Activated T-cell treated with anti-CD3 and anti-CD28 coated beads, Interleukin-2, amount 50 U/mL, for 1 hour (primary cell): ENCODE results near the gene GLRX5.
"Not testable (repeated sequence)": the region's sequence is repeated elsewhere in the genome, so short reads cannot be mapped to it uniquely, and the experiment has no call there.

Experiments
- DNase-seq: peaks from one replicate; pipeline ENCODE4 v3.0.0-alpha.2; 2020

Gene GLRX5

DNA sequence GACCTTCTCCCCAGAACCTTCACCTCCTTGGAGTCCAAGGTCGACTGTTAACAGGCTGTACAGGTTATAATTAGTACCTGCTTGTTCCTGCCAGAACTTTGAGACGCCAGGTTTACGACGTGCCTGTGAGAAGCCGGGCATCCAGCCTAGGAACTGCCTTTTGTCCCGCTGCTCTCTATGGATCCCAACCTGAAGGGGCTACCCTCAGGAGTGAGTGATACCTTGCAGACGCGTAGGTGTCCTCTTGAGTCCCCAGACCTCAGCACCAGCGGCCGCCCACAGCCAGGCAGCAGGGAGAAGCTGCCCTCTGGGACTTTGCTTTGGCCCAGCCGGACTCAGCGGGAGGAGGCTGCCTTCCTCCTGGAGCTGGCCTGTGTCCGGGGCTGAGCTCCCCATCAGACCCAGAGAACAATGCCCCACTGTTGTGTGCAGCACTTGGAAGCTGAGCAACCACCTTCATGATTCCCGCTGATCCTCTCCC, 34.6 kb upstream of the GLRX5 start:
- DNase-seq = no peak

DNA sequence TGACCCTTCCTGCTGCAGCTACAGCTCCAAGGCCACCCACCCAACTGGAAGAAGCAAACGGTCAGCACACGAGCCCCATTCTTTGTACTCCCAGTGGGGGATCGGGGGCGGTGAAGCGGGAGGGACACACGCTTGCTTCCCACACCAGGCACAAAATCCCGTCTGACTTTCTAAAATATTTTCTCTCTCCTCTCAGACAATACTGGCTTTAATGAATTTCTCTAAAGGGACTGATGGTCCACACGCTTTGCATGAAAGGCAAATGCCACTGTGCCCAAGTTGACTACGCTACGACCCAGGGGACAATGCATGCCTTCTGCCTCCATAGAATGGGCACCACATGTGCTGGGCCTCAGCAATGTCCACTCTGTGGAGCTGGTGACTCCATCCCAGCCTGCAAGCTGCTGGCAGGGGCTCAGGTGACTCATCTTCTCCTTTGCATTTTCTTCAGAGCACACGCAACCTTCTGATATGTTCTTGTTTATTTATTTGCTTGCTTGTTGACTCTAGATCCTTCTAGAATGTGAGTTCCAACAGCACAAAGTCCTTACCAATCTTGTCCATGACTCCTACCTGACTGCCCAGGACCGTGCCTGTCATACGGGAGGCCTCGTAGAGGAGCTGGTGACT, 34.0 kb upstream of the GLRX5 start:
- no peak for DNase-seq

DNA sequence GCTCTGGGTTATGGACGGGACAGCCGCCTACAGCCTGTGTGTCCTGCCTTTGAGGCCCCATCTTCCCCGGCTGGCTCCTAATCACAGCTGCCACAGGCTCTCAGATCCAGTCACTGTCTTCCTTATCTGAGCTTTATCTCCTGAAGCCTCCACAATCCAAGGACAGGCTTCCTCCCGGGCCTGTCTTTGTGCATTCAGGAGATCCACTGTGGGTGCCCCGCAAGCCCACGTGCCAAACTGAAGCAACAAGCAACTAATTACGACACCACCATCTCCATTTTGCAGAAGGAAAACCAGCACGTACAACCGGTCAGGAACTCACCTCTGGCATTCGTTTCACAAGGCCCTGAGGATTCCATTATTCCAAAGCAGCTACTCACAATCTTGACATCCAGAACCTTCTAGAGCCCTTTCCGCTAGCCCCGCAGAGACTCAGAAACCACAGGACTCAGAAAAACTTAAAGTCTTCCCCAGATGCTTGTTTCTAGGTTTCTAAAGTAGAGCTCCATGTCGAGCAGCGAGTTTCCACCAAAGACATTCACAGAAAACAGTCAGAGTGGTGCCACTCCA, 32.4 kb upstream of the GLRX5 start:
- DNase-seq = no peak

DNA sequence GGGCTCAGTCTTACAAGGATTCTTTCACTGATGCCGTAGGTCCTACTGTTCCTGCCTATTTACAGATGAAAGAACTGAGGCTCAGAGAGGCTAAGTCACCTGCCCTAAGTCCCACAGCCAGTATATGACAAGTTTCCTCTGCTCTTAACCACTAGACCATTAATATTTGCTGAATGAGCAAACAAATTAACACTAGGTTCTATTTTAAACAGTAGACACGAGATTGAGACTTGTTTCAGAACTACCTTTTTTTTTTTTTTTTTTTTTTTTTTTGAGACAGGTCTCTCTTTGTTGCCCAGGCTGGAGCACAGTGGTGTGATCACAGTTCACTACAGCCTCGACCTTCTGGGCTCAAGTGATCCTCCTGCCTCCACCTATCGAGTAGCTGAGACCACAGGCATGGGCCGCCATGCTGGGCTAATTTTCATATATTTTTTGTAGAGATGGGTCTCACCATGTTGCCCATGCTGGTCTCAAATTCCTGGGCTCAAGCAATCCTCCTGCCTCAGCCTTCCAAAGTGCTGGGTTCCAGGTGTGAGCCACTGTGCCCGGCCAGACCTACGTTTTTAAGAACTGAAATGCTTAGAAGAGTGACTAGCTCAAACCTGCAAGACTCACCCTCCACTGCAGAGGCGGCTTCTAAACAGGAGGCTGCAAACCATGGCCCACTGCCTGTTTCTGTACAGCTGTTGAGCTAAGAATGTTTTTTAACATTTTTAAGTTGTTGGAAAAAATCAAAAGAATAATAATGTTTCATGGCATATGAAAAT, 31.3 kb upstream of the GLRX5 start:
- no peak for DNase-seq

DNA sequence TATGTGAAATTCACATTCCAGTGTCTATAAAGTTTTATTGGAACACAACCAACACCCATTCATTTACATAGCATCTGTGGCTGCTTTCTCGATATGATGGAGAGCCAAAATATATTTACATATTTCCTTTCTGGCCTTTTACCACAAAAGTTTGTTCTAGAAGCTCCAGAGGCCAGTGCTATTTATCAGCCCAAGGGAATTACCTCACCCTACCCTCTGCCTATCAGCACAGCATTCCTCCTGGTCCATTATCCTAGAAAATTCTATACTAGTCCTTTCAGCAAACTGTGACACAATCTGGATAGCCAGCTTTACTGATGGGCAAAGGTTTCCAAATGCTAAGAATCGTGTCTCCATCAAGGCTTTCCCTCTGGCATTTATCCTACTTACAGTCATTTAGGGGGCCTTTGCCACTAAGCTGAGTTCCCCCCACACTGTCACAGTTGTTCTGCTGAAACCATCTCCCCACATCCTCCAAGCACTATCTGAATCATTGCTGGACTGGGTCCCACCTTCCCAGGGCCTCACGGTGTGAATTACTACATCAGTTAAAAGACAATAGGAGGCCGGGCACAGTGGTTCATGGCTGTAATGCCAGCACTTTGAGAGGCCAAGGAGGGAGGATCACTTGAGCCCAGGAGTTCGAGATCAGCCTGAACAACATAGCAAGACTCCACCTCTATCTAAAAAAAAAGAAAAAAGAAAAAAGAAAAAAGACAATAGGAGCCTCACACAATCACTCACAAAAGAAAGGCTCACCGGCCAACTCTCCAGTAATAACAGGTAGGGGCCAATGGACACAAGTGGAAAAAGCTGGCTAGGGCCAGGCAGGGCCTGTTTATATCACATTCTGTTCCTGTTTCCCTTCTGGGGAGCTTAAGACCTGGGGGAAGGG, 30.5 kb upstream of the GLRX5 start:
- DNase-seq = no peak

DNA sequence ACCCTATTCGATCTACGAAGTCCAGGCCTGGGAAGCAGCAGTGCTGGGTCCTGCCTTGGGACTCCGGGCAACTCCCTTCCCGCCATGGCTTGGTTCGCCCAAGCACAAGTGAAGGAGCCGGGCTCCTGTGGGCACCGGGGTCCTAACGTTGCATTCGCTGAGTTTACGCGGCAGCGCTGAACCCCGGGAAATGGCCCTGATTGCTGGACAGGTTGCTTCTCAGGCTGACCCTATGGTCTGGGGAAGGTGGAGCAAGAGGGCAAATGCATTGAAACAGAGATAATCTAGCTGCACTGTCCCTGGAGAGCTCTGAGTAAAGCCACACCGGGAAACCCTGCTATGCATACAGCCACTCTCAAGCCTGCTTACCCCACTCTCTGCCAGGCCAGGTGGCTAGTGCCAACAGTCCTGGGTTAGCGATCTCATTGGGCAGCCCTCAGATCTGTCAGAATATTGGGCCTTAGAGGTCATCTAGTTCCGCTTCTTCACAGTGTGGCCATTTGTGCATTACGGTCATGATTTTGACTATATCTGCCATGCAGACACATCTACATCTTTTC, 29.7 kb upstream of the GLRX5 start:
- DNase-seq = no peak

DNA sequence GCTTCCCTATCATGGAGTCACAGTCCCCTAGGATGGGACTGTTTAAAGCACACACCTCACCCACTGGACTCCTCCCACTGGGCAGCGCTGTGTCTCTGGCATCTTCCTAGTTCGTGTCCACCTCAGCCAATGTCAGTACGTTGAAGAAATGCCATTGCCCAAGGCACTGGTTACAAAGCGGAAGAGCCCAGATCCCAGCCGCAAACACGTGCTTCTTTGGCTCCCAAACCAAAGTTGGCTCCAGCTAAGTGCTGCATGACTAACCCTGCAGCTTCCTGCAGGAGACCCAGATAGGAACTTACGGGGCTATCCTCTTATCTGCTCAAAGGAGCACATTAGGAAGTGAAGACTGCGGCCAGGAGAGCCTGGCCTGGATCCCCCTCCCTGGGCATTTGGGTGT, 27.7 kb upstream of the GLRX5 start:
- no peak for DNase-seq

DNA sequence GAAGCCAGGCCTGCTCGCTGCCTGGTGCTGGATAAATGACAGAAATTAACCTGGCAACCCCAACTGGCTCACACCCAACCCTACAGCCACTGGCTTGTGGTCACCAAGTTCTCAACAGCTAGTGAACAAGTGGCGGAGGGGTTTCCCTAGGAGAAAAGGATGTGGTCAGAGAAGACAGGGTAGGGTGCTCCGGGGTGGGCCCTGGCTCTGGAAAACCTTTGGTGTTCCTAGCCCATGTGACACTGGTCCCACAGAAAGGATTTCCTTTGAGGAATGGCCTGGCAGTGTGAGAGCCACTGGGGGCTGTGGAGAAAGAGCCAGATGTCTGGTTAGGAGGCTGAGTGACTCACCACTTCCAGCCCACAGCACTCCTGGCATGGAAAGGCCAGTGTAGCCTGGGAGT, 27.1 kb upstream of the GLRX5 start:
- DNase-seq = no peak

DNA sequence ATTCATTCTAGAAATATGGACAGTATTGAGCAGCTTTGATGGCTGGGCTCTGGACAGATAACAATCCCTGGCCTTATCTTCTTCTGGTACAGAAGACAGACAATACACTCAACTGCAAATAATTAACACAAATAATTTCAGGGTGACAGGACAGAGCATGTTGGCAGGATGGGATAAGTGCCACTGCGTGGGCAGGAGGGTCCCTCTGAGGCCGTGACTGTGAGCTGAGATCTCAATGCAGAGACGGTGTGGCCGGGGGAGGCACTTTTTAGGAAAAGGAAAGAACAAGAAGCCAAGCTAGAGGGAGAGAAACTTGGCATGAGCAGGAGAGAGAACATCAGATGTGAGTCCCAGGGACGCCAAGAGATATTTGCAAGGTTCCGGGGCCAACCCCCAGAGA, 26.5 kb upstream of the GLRX5 start:
- no peak for DNase-seq

DNA sequence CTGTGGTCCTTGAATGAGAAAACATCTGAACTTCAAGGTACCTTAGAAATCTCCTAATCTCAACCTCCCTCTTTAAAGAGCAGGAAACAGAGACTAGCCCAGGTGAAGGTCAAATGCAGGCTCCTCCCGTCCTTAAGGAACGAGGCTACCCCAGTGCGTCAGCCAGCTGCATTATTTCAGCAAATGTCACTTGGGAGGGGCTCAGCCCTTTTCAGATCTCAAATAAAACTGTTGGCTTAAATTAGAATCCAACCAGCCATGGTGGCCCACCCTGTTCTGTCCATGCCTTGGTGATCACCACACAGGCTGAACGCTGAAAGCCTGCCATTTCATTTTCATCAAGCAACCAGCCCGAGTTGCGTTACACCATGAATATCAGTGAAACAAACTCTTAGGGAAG, 25.4 kb upstream of the GLRX5 start:
- no peak for DNase-seq

DNA sequence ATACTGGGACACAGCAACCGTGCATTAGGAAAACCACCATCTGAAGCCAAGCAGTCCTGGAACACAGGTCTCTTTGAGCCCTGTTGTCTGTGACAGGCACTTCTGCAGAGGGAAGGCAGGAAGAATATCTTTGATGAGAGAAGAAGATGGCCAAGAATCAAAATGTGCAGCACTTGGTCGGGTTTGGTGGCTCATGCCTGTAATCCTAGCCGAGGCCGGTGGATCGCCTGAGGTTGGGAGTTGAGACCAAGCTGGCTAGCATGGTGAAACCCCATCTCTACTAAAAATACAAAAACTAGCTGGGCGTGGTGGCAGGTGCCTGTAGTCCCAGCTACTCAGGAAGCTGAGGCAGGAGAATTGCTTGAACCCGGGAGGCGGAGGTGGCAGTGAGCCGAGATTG, 24.5 kb upstream of the GLRX5 start:
- DNase-seq = not testable (repeated sequence)

DNA sequence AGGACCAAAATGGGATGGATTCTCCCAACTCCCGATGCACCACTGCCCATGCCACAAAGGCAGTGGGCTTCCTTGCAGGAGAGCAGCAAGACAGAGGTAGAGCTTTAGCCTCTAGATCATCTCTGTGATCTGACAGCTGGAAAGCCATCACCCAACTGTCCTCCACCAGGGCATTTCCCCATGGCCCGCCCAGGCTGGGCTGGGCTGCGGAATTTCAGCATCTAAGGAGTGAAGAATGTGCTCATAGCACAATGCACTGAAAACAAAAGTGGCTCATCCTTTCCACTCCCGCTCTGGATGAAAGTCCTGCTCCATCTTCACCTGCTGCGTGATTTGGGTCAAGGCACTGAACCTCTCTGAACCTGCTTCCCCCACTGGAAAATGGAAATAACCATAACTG, 24.0 kb upstream of the GLRX5 start:
- no peak for DNase-seq

DNA sequence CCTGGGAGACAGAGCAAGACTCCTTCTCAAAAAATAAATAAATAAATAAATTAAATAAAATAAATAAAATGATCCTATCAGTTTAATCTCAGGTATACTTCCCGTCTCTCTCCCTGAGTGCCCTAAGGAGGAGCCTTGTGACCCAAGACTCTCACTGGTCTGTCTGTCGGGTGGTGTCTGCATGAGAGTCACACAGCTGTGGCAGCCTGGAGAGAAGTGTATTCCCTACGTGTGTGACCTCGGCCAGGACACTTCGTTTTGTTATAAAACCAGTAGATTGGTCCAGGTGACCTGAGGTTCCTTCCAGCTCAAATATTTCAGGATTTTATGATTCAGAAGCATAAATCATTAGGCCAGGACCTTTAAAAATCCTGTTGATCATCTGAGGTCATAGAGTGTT, 23.2 kb upstream of the GLRX5 start:
- no peak for DNase-seq

DNA sequence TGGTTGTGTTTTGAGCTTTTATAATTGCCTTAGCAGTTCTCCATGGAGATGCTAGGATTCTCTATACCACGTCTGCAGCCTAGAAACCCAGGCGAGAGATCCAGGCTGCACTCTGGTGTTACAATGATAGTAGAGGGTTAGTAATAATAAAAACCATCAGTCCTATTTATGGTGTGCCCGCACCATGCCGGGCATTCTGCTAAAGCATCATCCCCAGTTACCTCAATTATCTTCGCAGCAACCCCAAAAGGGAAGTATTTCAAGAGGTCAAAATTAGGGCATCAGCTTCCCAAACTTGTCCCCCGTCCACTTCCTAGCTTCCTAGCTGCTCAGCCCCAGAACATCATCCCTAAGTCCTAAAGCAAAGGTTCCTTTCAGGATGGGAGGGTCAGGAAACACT, 21.6 kb upstream of the GLRX5 start:
- DNase-seq = no peak

DNA sequence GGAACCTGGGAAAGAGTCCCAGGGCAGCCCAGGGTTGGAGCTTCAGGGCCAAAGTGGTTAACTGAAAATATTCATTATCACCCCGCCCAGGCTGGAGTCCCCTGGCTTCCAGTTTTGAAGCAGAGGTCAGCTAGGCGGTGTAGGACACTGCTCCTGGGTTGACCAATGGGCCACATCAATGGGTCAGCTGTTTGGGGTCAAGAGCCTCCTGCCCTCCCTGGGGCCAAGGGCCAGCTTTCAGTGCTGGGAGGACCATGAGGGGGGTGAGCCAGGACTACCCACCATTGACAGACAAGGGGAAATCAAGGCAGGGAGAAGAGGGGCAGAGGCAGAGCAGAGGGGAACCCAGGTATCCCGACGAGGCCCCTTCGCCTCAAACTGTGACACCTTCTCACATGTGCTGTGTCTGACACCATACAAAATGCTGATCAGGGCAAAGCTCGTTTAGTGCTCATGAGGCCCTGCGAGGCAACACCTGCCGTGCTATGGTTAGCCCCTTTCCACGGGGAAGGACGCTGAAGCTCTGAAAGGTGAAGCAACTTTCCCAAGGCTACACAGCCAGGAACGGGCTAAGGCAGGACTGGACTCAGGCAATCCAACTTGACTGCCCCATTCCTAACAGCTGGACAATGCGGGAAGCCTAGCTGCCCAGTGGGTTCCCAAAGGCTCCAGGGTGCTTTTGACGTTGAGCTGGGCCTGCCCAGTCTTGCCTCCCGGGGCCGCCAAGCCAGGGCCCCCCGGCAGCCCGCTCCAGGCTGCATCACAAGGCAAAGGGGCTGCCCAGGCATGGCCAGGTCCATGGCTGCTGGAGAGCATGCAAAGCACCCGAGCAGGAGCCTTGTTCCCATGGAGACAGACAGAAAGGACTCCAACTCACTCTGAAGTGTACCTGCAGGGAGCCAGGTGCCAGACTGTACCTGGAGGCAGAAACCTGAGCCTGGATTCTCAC, 20.4 kb upstream of the GLRX5 start:
- no peak for DNase-seq

DNA sequence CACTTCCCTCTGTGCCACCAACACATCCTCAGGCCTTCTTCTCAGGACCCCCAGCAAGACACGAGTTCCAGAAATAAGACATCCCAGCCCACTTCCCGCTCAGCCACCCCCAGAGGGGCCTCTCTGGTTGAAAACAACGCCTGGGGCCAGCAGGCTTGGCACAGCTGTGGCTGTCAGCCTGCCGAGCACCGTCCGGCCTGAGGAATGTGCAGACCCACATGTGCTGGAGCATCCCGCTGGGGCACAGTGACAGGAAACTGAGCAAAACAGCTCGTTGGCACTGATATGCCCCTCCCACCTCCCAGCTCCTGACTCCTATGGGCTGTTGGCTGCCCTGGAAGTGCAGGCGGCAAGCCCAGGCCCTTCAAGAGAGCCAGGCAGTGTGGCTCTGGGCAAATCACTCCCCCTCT, 19.8 kb upstream of the GLRX5 start:
- DNase-seq = peak; percentile 27

DNA sequence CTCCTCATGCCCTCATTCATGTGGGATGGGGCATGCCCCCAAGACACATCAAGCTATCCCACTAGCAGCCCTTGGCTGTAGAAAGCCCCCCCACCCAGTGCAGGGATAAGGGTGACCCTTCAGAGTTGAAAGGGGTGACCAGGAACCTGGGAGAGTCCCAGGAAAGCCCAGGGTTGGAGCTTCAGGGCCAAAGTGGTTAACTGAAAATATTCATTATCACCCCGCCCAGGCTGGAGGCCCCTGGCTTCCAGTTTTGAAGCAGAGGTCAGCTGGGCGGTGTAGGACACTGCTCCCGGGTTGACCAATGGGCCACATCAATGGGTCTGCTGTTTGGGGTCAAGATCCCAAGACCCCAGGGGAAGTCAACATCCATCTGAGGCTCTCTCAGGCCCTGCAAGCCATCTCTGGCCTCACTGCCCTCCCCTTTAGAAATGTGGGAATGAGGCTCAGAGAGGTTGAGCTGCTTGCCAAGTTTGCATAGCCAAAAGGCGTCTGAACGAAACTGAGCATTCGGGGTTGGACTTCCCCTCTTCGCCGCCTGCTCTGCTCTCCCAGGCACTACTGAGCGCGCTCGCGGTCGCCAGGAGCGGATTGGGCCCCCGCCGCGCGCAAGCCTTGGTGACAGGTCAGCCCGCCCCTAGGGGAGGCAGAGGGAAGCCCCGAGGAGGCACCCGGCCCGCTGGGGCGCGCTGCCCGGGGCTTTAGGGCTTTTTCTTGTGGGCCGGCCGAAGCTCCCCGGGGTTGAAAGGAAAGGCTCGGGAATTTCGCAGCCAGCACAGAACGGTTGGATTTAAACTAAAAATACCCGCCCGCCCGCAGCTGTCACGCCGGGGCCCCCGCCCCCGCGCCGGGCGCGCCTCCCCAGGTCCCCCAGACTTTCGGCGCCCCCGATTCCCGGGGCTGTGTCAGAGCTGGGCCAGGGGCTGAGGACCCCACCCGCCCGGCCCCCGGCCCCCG, 19.0 kb upstream of the GLRX5 start:
- DNase-seq = peak; percentile 85

DNA sequence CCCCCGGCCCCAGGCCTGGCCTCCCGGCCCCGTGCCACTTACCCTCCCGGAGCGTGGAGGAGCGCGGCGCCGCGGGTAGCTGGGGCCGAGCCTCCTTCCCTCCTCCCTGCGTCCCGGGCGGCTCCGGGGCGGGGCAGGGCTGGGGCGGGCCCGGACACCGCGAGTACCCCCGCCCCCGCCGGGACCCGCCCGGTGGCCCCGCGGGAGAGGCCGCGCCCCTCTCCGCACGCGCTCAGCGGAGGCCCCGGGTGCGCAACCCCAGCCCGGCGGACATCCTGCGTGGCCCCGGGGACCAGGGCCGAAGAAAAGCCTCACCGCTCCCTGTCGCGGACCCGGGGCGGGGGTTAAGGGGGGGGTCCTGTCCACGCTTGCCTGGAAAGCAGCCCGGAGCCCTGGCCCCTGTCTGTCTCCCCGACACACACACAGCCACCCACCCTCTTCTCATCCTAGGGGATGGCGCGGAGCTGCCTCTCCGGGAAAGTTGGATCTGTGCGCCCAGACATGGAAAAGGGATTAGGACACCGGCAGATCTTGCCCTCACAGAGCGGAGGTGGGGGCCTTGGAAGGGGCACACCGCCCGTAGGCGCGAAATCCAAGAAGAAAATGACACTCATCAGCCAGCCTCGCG, 18.2 kb upstream of the GLRX5 start, which contains the start of gene SYNE3:
Gene SYNE3 (minus strand): TSS at position 97 of the 628 bp plus-strand sequence. CDS start 40,829 bp downstream, outside the sequence.
- peak; percentile 67 for DNase-seq

DNA sequence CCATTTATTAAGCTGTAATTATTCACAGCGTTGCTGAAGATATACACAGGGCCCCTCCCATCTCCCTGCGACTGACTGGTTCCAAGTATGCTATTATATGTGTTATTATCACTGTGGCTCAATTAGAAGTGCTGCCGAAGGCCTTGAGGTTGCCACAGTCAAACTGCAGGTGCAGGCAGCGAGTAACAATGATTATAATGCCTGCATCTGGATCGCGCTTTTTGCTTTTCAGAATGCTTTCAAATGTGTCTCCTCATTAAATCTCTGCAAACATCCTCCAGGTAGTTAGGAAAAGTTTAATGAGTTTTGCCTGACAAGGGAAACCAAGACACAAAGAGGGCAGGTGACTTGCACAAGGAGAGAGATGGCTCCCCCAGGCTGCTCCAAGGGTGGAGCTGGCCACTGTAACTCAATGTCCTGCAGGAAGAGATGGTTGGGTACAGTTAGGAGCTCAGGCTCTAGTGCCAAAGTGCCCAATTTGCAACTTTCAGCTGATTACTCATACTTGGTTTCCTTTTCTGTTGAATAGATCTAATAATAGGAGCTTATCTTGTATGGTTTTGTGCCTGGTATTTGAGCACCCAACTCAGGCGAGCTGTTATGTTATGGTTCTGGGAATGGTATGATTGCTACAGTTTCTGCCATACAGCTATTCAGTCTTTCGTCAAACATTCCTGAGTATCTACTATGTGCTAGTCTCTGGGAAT, 16.7 kb upstream of the GLRX5 start:
- no peak for DNase-seq
